RKO (cell line): ENCODE results near the gene MAPK8IP1.

Experiments used
- DNase-seq: peaks from one replicate; pipeline ENCODE4 v3.0.0-alpha.2; 2016; ENCODE audit warnings: low spot score

MAPK8IP1 gene

DNA sequence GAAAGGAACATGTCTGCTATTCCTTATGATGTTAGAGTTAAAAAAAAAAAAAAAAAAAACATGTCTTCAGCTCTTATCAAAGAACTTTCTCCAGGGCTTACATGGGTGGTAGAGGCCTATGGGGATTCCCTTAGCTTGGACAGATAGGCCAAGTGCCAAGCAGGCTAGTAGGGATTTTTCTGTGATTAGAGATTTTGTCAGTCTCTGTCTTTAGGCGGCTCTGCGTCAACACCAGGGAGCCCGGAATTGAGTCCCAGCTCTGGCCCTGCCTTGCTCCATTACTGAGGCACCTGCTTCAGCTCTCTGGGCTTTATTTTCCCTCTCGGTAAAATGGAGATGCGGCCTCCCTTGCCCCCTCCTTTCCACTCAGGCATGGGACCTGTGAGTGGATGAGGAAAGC, 25.1 kb upstream of the MAPK8IP1 start:
- no peak for DNase-seq

- no peak for DNase-seq
Observed at GRCh38 chr11:45860764-45861510, 24.5 kb upstream of the MAPK8IP1 start.

DNA sequence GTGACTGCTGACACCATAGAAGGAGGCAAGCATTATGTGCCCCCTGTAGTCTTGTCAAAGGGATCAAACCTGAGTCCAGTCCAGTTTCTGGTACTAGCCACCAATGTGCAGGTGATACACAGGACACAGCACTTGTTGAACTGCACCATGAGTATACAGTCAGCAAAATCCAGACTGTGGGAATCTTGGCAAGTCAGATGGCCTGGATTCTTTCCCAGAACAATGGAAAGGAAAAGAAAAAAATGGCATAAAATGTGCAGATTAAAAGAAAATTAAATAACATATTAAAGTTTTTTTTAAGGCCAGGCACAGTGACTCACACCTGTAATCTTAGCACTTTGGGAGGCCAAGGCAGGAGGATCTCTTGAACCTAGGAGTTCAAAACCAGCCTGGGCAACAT, 21.4 kb upstream of the MAPK8IP1 start:
- DNase-seq: no peak

- DNase-seq: no peak
Observed at GRCh38 chr11:45869551-45869950, 15.9 kb upstream of the MAPK8IP1 start.

GRCh38 chr11:45870706-45871105, 14.7 kb upstream of the MAPK8IP1 start:
- no peak for DNase-seq

DNA sequence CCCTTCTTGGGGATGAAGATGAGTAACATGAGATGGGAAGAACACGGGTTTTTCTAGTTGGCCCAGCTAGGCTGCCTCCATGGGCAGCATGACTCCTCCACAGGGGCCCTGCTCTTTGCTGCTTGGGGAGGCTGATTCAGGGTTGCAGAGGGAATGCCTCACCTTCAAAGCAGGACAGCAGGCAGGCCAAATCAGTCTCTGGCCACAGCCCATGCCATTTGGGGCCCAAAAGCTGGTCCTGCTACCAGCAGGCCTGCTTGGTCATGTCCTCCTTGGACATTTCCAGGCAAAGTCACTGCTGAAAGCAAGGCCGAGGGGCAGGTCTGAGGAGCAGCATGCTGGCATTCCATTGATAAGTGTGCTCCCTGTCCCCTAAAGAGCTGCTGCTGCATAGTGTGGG, 13.8 kb upstream of the MAPK8IP1 start:
- DNase-seq: no peak

GRCh38 chr11:45872651-45873356, 12.6 kb upstream of the MAPK8IP1 start:
- peak; percentile 40 for DNase-seq

DNA sequence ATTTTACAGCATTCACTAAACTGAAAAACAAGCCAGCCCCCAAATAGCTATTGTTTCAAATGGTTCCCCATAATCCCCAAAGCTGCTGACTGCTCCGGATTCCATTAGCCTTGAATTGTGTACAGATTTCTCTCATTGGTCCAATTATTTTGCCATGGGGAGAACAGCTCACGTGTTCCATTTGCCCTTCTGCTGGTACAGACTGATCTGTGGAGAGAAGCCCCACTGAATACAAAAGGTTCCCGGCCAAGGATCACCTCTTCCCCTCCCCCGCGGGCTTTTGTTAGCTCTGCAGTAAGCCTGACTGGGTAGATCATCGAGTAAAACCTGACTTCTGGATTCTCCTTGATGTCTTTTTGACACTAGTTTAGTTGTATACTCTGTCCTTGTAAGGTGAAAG, 9.1 kb upstream of the MAPK8IP1 start:
- DNase-seq: no peak

GRCh38 chr11:45877221-45877620, 8.2 kb upstream of the MAPK8IP1 start:
- no peak for DNase-seq

GRCh38 chr11:45877845-45878244, 7.6 kb upstream of the MAPK8IP1 start:
- no peak for DNase-seq

DNA sequence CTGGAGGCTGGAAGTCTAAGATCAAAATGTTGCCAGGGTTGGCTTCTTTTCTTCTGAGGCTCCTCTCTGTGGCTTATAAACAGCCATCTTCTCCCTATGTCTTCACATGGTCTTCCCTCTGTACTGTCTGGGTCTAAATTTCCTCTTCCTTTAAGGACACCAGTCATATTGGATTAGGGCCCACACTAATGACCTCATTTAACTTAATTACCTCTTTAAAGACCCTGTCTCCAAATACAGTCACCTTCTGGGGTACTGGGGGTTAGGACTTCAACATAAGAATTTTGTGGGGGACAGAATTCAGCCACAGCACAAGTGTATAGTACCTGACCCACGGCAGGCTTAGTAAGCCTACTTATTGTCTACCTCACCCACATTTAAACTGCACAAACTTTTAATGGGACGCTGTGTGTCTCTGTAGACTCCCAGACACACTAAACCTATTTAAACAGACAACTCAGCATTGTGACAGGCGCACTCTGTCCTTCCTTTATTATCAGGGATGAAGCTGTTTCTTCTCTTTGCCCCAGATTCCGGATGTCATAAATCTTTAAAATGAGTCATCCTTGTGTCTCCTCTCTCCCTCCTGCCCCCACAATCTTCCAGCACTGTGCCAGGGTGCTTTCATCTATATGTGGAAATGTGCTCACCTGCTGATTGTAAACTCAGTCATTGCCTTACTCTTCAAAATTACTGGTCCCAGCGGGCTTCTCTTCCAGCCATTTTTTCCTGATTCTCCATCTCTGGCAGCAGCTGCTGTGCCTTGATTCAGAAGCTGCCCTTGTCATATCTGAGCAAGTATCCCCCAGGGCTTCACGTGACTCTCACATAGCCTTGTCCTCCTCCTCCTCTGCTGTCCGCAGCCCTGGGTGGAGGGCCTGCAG, 5.4 kb upstream of the MAPK8IP1 start:
- peak; percentile 42 for DNase-seq

GRCh38 chr11:45880772-45881570, 4.5 kb upstream of the MAPK8IP1 start:
- DNase-seq: no peak

DNA sequence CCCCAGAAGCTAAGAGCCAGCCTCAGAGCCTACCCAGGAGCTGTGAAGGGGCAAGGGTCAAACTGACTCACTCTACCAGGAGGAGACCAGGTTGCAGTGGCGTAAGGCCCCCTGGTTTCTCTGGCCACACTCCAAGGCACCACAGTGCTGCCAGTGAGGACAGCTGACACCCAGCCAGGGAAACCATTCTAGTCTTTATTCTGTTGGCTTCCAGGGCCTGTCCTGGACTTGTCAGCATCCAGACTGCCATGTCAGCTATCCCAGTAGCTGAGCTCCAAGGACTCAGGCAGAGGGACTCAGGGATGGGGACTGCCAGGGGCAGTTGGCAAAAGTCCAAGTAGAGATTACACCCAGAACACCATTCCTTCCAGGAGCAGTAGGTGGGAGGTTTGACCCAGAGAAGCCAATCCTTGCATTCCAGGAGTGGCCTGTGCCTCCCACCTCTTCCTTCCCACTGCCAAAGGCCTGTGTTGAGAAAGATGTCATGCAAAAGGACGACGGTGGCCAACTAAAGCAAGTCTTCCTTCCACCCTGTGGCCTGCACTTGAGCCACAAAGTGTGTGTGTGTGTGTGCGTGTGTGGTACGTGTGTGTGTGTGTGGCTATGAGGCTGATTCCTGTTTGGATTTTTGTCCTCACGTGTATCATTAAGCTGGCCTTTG, 3.6 kb upstream of the MAPK8IP1 start:
- no peak for DNase-seq

- no peak for DNase-seq
Observed at GRCh38 chr11:45884596-45885185, 760 bp upstream of the MAPK8IP1 start.

DNA sequence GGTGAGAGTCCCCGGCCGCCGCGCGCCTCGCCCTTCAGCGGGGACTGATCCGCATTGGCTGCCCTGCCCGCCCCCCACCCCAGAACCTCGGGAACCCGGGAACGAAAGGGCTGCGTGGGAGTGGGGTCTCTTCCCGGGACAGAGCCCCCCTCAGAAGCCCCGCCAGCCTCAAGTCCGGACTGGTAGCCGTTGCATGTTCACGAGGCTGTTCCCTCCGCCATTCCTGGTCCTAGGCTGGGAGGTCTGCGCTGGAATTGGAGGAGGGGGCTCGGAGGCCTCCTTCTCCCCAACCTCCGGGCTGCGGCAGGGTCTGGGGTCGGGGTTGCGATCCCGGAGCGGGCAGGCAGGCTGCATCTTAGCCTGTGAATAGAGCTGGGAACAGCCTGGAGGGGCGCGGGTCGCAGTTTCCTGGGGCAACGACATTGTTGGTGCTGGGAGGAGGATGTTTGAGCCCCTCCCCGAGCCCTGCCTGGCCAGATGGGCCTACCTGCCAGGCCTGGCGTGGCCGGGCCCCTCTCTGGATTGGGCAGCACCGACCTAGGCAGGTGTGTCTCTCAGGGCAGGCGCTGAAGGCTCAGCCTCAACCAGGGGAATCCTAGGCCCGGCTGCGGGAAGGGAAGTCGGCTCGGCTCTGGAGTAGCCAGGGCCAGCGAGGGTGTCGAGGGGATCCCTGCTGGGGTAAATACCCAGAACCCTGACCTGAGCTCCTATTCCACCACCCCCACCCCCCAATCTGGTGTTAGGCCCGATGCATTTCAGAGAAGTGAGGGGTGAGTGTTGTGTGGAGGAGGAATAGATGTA, 670 bp downstream of the MAPK8IP1 start:
- no peak for DNase-seq

DNA sequence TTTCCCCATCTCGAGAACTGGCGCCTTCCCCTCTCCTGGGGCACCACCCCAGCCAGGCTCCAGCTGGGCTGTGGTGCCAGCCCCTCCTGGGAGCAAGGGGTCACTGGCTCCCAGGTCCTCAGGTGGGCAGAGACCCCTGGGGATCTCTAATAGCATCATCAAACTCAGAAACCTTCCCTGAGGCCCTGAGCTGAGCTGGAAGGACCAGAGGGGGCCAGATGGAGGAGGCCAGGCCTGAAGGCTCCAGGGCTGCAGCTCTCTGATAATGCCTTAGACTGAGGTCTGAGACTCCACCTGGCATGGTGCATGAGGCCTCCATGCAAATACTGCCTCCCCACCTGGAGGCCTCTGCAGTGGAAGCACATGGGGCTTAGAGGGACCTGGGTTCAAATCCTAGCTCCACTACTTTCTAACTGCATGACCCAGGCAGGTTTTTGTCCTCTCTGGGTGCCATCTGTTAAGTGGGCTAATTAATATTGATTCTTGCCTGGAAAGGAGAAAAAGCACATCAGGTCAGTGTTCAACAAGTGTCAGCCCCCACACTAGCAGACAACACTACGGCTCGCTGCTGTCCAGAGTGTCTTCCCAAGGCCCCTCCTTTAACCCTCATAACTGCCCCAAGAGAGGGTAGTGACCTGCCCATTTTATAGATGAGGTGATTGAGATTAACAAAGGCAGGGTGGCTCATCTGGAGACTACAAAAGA, 1.5 kb downstream of the MAPK8IP1 start:
- no peak for DNase-seq

DNA sequence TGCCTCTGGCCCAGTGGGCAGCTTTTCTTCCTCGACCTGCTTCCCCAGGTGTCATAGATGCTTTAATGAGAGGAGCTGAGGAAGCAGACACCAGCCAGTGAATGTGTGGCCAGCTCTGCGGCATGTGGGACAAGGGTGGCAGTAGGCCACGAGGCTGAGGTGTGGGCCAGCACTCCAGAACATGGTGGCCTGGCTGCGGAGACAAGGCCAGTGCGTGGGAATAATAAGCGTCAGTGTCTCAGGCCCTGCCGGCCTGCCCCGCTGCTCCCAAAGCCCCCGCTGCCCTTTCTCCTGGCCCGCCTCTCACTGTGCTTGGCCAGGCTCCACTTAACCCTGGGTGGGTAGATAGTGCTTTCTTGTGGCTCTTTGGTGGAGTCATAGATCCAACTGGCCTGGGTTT, 2.1 kb downstream of the MAPK8IP1 start:
- DNase-seq: no peak

GRCh38 chr11:45889555-45889954, 4.1 kb downstream of the MAPK8IP1 start:
- DNase-seq: no peak

- DNase-seq: no peak
Observed at GRCh38 chr11:45889966-45890365, 4.5 kb downstream of the MAPK8IP1 start.
